Measurements from ENCODE around the gene AFF4. TPM values are rescaled to one million over a fixed set of nuclear protein-coding genes. Genes with fewer than 3 reads are reported as not detected.

AFF4 gene
- total and polyA plus RNA-seq, 2 experiments from 2014 or later = 32.5 to 83.6 TPM

GRCh38 chr5:132916086-132916485 is 47.3 kb downstream of the AFF4 start:
- Histone ChIP-seq H3K4me3 (no peak overlapping the region), H3K27ac (no peak overlapping the region), H3K4me1 (ENCODE audit: low read depth) (no peaks in the 10 kb centered on the region), H3K9me3 (ENCODE audit: low read depth) (no peaks in the 10 kb centered on the region), H3K36me3 (peaks cover 13% of the 10 kb centered on the region), H3K27me3 (no peaks in the 10 kb centered on the region)
- no peak for TF ChIP-seq CTCF (IDR thresholded peaks at IDR 0.05; ENCODE audit: low read depth, low read length)
- no peak for DNase-seq (ENCODE audit: low read depth in 1 of 2, low spot score in 1 of 2)

- Histone ChIP-seq H3K36me3 (peaks cover 13% of the 10 kb centered on the region), H3K4me1 (ENCODE audit: low read depth) (no peaks in the 10 kb centered on the region), H3K9me3 (ENCODE audit: low read depth) (no peaks in the 10 kb centered on the region), H3K27me3 (no peaks in the 10 kb centered on the region), H3K27ac (no peak overlapping the region), H3K4me3 (no peak overlapping the region)
- DNase-seq (ENCODE audit: low read depth in 1 of 2, low spot score in 1 of 2) = peak in 1 of 2 donors; percentile 6
- TF ChIP-seq CTCF (IDR thresholded peaks at IDR 0.05; ENCODE audit: low read depth, low read length) = no peak
Observed at GRCh38 chr5:132915681-132916080, 47.8 kb downstream of the AFF4 start.

- DNase-seq (ENCODE audit: low read depth in 1 of 2, low spot score in 1 of 2) = no peak
Observed at GRCh38 chr5:132909702-132910101, 53.7 kb downstream of the AFF4 start.

GRCh38 chr5:132907161-132907560 is 56.3 kb downstream of the AFF4 start:
- no peaks in the 10 kb centered on the region for H3K9me3 ChIP-seq (ENCODE audit: low read depth)
- H3K36me3 ChIP-seq = peaks cover 8% of the 10 kb centered on the region
- no peak for TF ChIP-seq CTCF (IDR thresholded peaks at IDR 0.05; ENCODE audit: low read depth, low read length)
- H3K27me3 ChIP-seq = no peaks in the 10 kb centered on the region
- H3K4me3 ChIP-seq = no peak overlapping the region
- H3K4me1 ChIP-seq (ENCODE audit: low read depth) = no peaks in the 10 kb centered on the region
- DNase-seq (ENCODE audit: low read depth in 1 of 2, low spot score in 1 of 2) = no peak
- H3K27ac ChIP-seq = no peak overlapping the region

More at GRCh38 chr5:132909702-132910101, 53.7 kb downstream of the AFF4 start:
- Histone ChIP-seq H3K9me3 (ENCODE audit: low read depth) (no peaks in the 10 kb centered on the region), H3K4me3 (no peak overlapping the region), H3K36me3 (peaks cover 9% of the 10 kb centered on the region), H3K4me1 (ENCODE audit: low read depth) (no peaks in the 10 kb centered on the region), H3K27me3 (no peaks in the 10 kb centered on the region), H3K27ac (peak overlapping the region; percentile 30)
- TF ChIP-seq CTCF (IDR thresholded peaks at IDR 0.05; ENCODE audit: low read depth, low read length) = no peak

GRCh38 chr5:132905938-132906337 is 57.5 kb downstream of the AFF4 start:
- Histone ChIP-seq H3K27ac (no peak overlapping the region), H3K4me3 (no peak overlapping the region), H3K27me3 (no peaks in the 10 kb centered on the region), H3K36me3 (peaks cover 10% of the 10 kb centered on the region), H3K4me1 (ENCODE audit: low read depth) (no peaks in the 10 kb centered on the region), H3K9me3 (ENCODE audit: low read depth) (no peaks in the 10 kb centered on the region)
- peak in 1 of 2 donors; percentile 54 for DNase-seq (ENCODE audit: low read depth in 1 of 2, low spot score in 1 of 2)
- TF ChIP-seq CTCF (IDR thresholded peaks at IDR 0.05; ENCODE audit: low read depth, low read length) = no peak

GRCh38 chr5:132901730-132902129 is 61.7 kb downstream of the AFF4 start:
- H3K4me3 ChIP-seq = no peak overlapping the region
- no peaks in the 10 kb centered on the region for H3K27me3 ChIP-seq
- H3K27ac ChIP-seq = no peak overlapping the region
- no peaks in the 10 kb centered on the region for H3K4me1 ChIP-seq (ENCODE audit: low read depth)
- H3K9me3 ChIP-seq (ENCODE audit: low read depth) = no peaks in the 10 kb centered on the region
- H3K36me3 ChIP-seq = peaks cover 32% of the 10 kb centered on the region
- no peak for TF ChIP-seq CTCF (IDR thresholded peaks at IDR 0.05; ENCODE audit: low read depth, low read length)
- peak in 1 of 2 donors; percentile 10 for DNase-seq (ENCODE audit: low read depth in 1 of 2, low spot score in 1 of 2)

Measured in cardiac muscle cell (in vitro differentiated cells and primary cell).